Activated CD4-positive, alpha-beta T cell treated with anti-CD3 and anti-CD28 coated beads for 48 hours (primary cell): ENCODE data around the gene F2RL3.
"Not testable (repeated sequence)": the region's sequence is repeated elsewhere in the genome, so short reads cannot be mapped to it uniquely, and the experiment has no call there.

ENCODE experiments used
- DNase-seq: peaks from one replicate; pipeline ENCODE4 v3.0.0-alpha.2; 2020

Gene F2RL3

GRCh38 chr19:16922949-16923348, 34.1 kb downstream of the F2RL3 start:
- DNase-seq = no peak

GRCh38 chr19:16927883-16928282, 39.1 kb downstream of the F2RL3 start:
- no peak for DNase-seq

GRCh38 chr19:16928351-16928750, 39.6 kb downstream of the F2RL3 start:
- DNase-seq = no peak

- no peak for DNase-seq
Observed at GRCh38 chr19:16928916-16929315, 40.1 kb downstream of the F2RL3 start.

GRCh38 chr19:16930753-16931152, 42.0 kb downstream of the F2RL3 start:
- no peak for DNase-seq

GRCh38 chr19:16931306-16931705, 42.5 kb downstream of the F2RL3 start:
- no peak for DNase-seq

- no peak for DNase-seq
Observed at GRCh38 chr19:16934489-16934888, 45.7 kb downstream of the F2RL3 start.

GRCh38 chr19:16936901-16937300, 48.1 kb downstream of the F2RL3 start:
- no peak for DNase-seq

- DNase-seq = not testable (repeated sequence)
Observed at GRCh38 chr19:16937796-16938195, 49.0 kb downstream of the F2RL3 start.

- DNase-seq = no peak
Observed at GRCh38 chr19:16938211-16938610, 49.4 kb downstream of the F2RL3 start.

- DNase-seq = not testable (repeated sequence)
Observed at GRCh38 chr19:16940063-16940462, 51.3 kb downstream of the F2RL3 start.

GRCh38 chr19:16940626-16941025, 51.8 kb downstream of the F2RL3 start:
- no peak for DNase-seq
